ENCODE results near the gene TRAM2.

TRAM2 gene

DNA sequence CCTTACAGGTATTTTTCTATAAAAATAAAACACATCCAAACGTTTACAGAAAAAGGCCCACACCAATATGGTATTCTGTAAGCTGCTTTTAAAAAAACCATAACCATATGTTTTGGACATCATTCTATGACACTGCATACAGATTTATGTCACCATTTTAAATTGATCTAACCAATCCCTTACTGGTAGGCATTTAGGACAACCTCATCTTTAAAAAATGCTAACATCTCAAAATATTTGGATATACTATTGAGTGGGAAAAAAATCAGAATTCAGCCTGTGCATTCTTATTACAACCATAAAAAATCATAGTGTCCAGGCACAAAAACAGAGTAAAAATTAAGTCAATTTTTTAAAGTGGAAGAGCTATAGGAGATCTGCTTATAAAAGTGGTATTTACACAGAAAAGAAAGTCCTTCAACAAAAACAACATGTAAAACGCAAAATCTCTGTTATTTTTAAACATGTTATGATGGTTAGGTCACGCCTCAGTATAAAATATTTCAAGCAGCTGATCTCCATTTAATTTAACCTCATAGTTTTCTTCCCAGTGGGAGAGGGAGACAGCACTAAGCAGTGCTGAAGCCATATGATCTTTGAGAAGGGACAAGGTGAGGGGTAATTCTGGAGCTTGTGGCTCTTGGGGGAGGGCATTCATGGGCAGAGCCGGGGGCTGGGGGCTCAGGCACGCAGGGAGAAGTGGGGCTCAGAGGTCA, 21.2 kb downstream of the TRAM2 start:
- Histone ChIP-seq H3K9ac (ENCODE audit: low read depth, low read length, poor library complexity) (no peak overlapping the region), H3K14ac (ENCODE audit: low read length) (no peak overlapping the region), H2BK120ac (ENCODE audit: low read depth, low read length) (no peak overlapping the region), H4K8ac (ENCODE audit: low read depth, low read length) (no peak overlapping the region), H2BK12ac (ENCODE audit: low read length) (no peak overlapping the region), H3K79me1 (ENCODE audit: low read depth, low read length) (no peaks in the 10 kb centered on the region), H2BK15ac (ENCODE audit: low read length) (no peak overlapping the region), H3K36me3 (replicated peaks in 1 of 2; ENCODE audit: control insufficient read depth in 2 of 2, insufficient read depth in 2 of 2, low read length in 2 of 2) (no peaks in the 10 kb centered on the region), H3K4ac (ENCODE audit: low read length) (no peak overlapping the region), H2AK5ac (ENCODE audit: low read depth, low read length) (no peak overlapping the region), H3K18ac (ENCODE audit: low read length) (no peak overlapping the region), H3K27ac (replicated peaks; ENCODE audit: low read length) (no peak overlapping the region), H4K91ac (ENCODE audit: low read depth, low read length, poor library complexity) (no peak overlapping the region), H3K4me3 (ENCODE audit: low read length in 2 of 2) (no peak overlapping the region), H3K4me2 (ENCODE audit: insufficient read depth, low read length, poor library complexity, severe bottlenecking) (no peak overlapping the region), H2BK5ac (ENCODE audit: low read length) (no peak overlapping the region), H3K23ac (ENCODE audit: low read depth, low read length, poor library complexity) (no peak overlapping the region), H2AFZ (ENCODE audit: low read length) (no peak overlapping the region), H3K4me1 (ENCODE audit: control insufficient read depth in 2 of 2, insufficient read depth in 1 of 2, low read depth in 1 of 2, low read length in 2 of 2) (peaks cover 15 to 29% of the 10 kb centered on the region in 2 donors), H3K27me3 (ENCODE audit: control insufficient read depth in 3 of 3, insufficient read depth in 3 of 3, low read depth in 1 of 3, low read length in 3 of 3) (no peaks in the 10 kb centered on the region), H3K9me3 (replicated peaks in 1 of 2; ENCODE audit: control insufficient read depth in 2 of 2, insufficient read depth in 1 of 2, low read depth in 1 of 2, low read length in 2 of 2) (no peaks in the 10 kb centered on the region)
- no CpG with 5 or more reads among the region's 5 CpGs for WGBS, 2 donors (ENCODE audit: extremely low coverage in 2 of 2, insufficient read length in 2 of 2, insufficient replicate concordance in 1 of 2)
- no peak for DNase-seq (ENCODE audit: low spot score)

DNA sequence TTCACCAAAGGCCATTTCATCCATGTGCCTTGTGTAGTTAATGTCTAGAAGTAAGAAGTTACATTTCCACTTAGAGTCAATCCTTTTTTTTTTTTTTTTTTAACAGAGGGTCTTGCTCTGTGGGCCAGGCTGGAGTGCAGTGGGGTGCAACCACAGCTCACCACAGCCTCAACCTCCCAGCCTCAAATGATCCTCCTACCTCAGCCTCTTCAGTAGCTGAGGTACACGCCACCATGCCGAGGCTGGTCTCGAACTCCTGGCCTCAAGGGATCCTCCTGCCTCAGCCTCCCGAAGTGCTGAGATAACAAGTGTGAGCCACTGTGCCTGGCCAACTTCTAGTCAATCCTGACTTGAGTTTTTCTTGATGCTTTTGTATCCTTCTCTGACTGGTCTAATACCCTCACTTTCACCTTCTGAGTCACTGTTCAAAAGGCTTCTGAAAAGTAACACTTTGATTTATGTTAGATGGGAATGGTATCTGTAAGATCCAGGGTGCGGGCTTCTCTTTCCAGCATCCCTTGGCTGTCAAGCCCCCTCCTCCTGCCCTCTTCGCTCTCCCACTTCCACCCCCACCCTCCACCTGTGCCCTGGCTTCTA, 22.1 kb downstream of the TRAM2 start:
- Histone ChIP-seq H3K4ac (ENCODE audit: low read length) (no peak overlapping the region), H4K8ac (ENCODE audit: low read depth, low read length) (no peak overlapping the region), H3K4me2 (ENCODE audit: insufficient read depth, low read length, poor library complexity, severe bottlenecking) (no peak overlapping the region), H3K18ac (ENCODE audit: low read length) (no peak overlapping the region), H2AK5ac (ENCODE audit: low read depth, low read length) (no peak overlapping the region), H3K23ac (ENCODE audit: low read depth, low read length, poor library complexity) (no peak overlapping the region), H2BK5ac (ENCODE audit: low read length) (no peak overlapping the region), H3K4me1 (ENCODE audit: control insufficient read depth in 2 of 2, insufficient read depth in 1 of 2, low read depth in 1 of 2, low read length in 2 of 2) (peaks cover 15 to 33% of the 10 kb centered on the region in 2 donors), H3K36me3 (replicated peaks in 1 of 2; ENCODE audit: control insufficient read depth in 2 of 2, insufficient read depth in 2 of 2, low read length in 2 of 2) (no peaks in the 10 kb centered on the region), H3K9me3 (replicated peaks in 1 of 2; ENCODE audit: control insufficient read depth in 2 of 2, insufficient read depth in 1 of 2, low read depth in 1 of 2, low read length in 2 of 2) (no peaks in the 10 kb centered on the region), H3K27me3 (ENCODE audit: control insufficient read depth in 3 of 3, insufficient read depth in 3 of 3, low read depth in 1 of 3, low read length in 3 of 3) (no peaks in the 10 kb centered on the region), H3K9ac (ENCODE audit: low read depth, low read length, poor library complexity) (no peak overlapping the region), H3K14ac (ENCODE audit: low read length) (no peak overlapping the region), H2BK12ac (ENCODE audit: low read length) (no peak overlapping the region), H3K27ac (replicated peaks; ENCODE audit: low read length) (no peak overlapping the region), H3K79me1 (ENCODE audit: low read depth, low read length) (no peaks in the 10 kb centered on the region), H2BK15ac (ENCODE audit: low read length) (no peak overlapping the region), H2AFZ (ENCODE audit: low read length) (no peak overlapping the region), H3K4me3 (ENCODE audit: low read length in 2 of 2) (no peak overlapping the region), H4K91ac (ENCODE audit: low read depth, low read length, poor library complexity) (no peak overlapping the region), H2BK120ac (ENCODE audit: low read depth, low read length) (no peak overlapping the region)
- no peak for DNase-seq (ENCODE audit: low spot score)
- WGBS, 2 donors (ENCODE audit: extremely low coverage in 2 of 2, insufficient read length in 2 of 2, insufficient replicate concordance in 1 of 2), result no CpG with 5 or more reads among the region's 6 CpGs

DNA sequence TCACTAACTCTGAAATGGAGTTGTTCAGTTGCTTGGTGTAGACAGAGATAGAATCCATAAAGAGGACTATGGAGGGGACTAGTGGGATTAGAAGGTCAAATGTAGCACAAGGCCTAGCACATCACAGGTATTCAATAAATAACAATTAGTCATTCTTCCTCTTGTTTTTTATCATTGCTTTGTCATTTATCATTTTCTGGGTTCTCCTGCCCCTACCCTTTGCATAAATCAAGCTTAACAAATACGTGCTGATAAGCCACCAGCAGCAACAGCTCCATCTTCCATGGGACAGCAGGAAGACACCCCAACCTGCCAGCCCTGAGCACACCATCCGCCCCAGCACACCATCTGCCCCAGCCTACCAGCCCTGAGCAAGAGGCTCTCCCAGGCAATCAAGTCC, 23.1 kb downstream of the TRAM2 start:
- Histone ChIP-seq H4K8ac (ENCODE audit: low read depth, low read length) (no peak overlapping the region), H3K14ac (ENCODE audit: low read length) (no peak overlapping the region), H3K9me3 (replicated peaks in 1 of 2; ENCODE audit: control insufficient read depth in 2 of 2, insufficient read depth in 1 of 2, low read depth in 1 of 2, low read length in 2 of 2) (no peaks in the 10 kb centered on the region), H3K27me3 (ENCODE audit: control insufficient read depth in 3 of 3, insufficient read depth in 3 of 3, low read depth in 1 of 3, low read length in 3 of 3) (no peaks in the 10 kb centered on the region), H2BK120ac (ENCODE audit: low read depth, low read length) (no peak overlapping the region), H3K36me3 (replicated peaks in 1 of 2; ENCODE audit: control insufficient read depth in 2 of 2, insufficient read depth in 2 of 2, low read length in 2 of 2) (no peaks in the 10 kb centered on the region), H3K4me3 (ENCODE audit: low read length in 2 of 2) (no peak overlapping the region), H2BK15ac (ENCODE audit: low read length) (no peak overlapping the region), H2AK5ac (ENCODE audit: low read depth, low read length) (no peak overlapping the region), H3K79me1 (ENCODE audit: low read depth, low read length) (no peaks in the 10 kb centered on the region), H3K23ac (ENCODE audit: low read depth, low read length, poor library complexity) (no peak overlapping the region), H2BK5ac (ENCODE audit: low read length) (no peak overlapping the region), H3K4me1 (ENCODE audit: control insufficient read depth in 2 of 2, insufficient read depth in 1 of 2, low read depth in 1 of 2, low read length in 2 of 2) (peaks cover 15 to 31% of the 10 kb centered on the region in 2 donors), H3K9ac (ENCODE audit: low read depth, low read length, poor library complexity) (no peak overlapping the region), H3K4ac (ENCODE audit: low read length) (no peak overlapping the region), H2BK12ac (ENCODE audit: low read length) (no peak overlapping the region), H3K18ac (ENCODE audit: low read length) (no peak overlapping the region), H3K4me2 (ENCODE audit: insufficient read depth, low read length, poor library complexity, severe bottlenecking) (no peak overlapping the region), H4K91ac (ENCODE audit: low read depth, low read length, poor library complexity) (no peak overlapping the region), H3K27ac (replicated peaks; ENCODE audit: low read length) (no peak overlapping the region), H2AFZ (ENCODE audit: low read length) (no peak overlapping the region)
- no CpG with 5 or more reads among the region's 2 CpGs for WGBS, 2 donors (ENCODE audit: extremely low coverage in 2 of 2, insufficient read length in 2 of 2, insufficient replicate concordance in 1 of 2)
- no peak for DNase-seq (ENCODE audit: low spot score)

- no peaks in the 10 kb centered on the region for H3K9me3 ChIP-seq (replicated peaks in 1 of 2; ENCODE audit: control insufficient read depth in 2 of 2, insufficient read depth in 1 of 2, low read depth in 1 of 2, low read length in 2 of 2)
- no peak overlapping the region for H2BK15ac ChIP-seq (ENCODE audit: low read length)
- no peak for DNase-seq (ENCODE audit: low spot score)
- no CpG with 5 or more reads among the region's 1 CpG for WGBS, 2 donors (ENCODE audit: extremely low coverage in 2 of 2, insufficient read length in 2 of 2, insufficient replicate concordance in 1 of 2)
- H3K4ac ChIP-seq (ENCODE audit: low read length), result no peak overlapping the region
- no peak overlapping the region for H3K23ac ChIP-seq (ENCODE audit: low read depth, low read length, poor library complexity)
- no peak overlapping the region for H3K18ac ChIP-seq (ENCODE audit: low read length)
- no peak overlapping the region for H4K8ac ChIP-seq (ENCODE audit: low read depth, low read length)
- no peak overlapping the region for H2BK120ac ChIP-seq (ENCODE audit: low read depth, low read length)
- H3K79me1 ChIP-seq (ENCODE audit: low read depth, low read length), result no peaks in the 10 kb centered on the region
- no peak overlapping the region for H2BK5ac ChIP-seq (ENCODE audit: low read length)
- peaks cover 15 to 27% of the 10 kb centered on the region in 2 donors for H3K4me1 ChIP-seq (ENCODE audit: control insufficient read depth in 2 of 2, insufficient read depth in 1 of 2, low read depth in 1 of 2, low read length in 2 of 2)
- no peak overlapping the region for H3K14ac ChIP-seq (ENCODE audit: low read length)
- no peak overlapping the region for H2AFZ ChIP-seq (ENCODE audit: low read length)
- no peak overlapping the region for H4K91ac ChIP-seq (ENCODE audit: low read depth, low read length, poor library complexity)
- no peaks in the 10 kb centered on the region for H3K27me3 ChIP-seq (ENCODE audit: control insufficient read depth in 3 of 3, insufficient read depth in 3 of 3, low read depth in 1 of 3, low read length in 3 of 3)
- no peak overlapping the region for H3K27ac ChIP-seq (replicated peaks; ENCODE audit: low read length)
- H3K4me3 ChIP-seq (ENCODE audit: low read length in 2 of 2), result no peak overlapping the region
- H2AK5ac ChIP-seq (ENCODE audit: low read depth, low read length), result no peak overlapping the region
- H3K9ac ChIP-seq (ENCODE audit: low read depth, low read length, poor library complexity), result no peak overlapping the region
- H2BK12ac ChIP-seq (ENCODE audit: low read length), result no peak overlapping the region
- H3K36me3 ChIP-seq (replicated peaks in 1 of 2; ENCODE audit: control insufficient read depth in 2 of 2, insufficient read depth in 2 of 2, low read length in 2 of 2), result no peaks in the 10 kb centered on the region
- H3K4me2 ChIP-seq (ENCODE audit: insufficient read depth, low read length, poor library complexity, severe bottlenecking), result no peak overlapping the region
Measured at GRCh38 chr6:52553158-52553557, 23.7 kb downstream of the TRAM2 start.
